Measurements from ENCODE around the gene ZHX3.

Gene ZHX3

DNA sequence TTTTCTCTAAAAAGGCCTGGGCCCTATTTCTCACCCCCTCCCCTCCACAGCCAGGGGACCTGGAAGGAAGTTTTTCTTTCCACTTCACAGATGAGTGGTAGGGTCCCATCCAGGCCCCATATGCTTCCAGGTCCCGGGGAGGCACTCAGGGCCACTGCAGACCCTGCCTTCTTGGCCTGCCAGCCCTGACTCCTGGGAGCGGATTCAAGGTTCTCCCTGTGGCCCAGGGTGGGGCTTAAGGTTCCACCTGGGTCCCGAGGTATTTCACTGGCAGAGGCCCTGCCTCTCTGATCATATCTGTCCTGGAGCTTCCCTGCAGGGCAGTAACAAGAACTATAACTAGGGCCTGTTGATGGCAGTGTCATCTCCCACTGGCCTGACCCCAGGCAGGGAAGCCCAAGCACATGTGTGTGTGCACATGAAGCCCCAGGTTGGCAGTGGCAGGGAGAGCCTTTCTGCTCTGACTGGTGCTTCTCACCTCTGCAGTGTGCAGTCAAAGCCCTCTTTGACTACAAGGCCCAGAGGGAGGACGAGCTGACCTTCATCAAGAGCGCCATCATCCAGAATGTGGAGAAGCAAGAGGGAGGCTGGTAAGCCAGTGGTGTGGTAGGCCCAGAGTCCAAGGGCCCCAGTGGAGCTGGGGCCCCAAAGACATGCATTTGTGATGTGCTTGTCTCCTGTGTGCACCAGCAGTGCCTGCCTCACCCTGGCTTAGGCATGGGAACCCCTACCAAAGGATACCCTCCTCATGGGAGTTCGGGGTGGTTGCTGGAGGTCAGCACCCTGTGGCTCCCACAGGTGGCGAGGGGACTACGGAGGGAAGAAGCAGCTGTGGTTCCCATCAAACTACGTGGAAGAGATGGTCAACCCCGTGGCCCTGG is 149.0 kb downstream of the ZHX3 start:
- no peak for DNase-seq

DNA sequence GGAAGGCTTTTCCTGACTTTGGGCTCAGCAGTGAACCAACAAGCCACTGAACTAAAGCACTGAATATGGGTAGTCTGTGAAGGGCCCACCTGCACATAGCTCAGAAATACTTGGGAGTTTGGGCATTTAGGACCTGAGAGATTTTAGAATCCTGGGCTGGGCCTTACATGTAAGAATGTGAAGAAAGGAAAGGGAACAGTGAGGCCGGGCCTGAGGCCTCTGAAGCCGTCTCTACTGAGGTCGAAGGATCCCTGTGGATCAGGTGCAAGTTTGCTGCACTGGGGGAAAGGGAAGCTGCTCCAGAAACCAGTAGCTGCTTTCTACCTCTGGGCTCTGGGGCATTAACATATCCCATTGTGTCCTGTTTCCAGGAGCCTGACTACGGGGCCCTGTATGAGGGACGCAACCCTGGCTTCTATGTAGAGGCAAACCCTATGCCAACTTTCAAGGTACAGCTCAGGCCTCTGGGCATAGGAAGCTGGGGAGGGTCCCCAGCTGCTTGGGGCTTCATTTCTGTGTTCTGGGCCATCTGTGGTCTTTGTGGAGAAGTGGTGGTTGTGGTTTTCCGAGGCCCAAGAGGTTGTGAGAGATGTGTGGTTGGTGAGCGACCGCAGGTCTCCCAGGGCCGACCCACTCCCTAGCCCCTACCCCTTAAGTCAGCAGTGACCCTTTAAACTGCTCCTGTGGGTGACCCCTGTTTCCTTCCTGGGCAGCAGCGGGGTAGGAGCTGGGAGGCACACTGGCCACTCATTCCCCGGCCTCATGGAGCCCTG is 149.9 kb downstream of the ZHX3 start:
- DNase-seq, result no peak

DNA sequence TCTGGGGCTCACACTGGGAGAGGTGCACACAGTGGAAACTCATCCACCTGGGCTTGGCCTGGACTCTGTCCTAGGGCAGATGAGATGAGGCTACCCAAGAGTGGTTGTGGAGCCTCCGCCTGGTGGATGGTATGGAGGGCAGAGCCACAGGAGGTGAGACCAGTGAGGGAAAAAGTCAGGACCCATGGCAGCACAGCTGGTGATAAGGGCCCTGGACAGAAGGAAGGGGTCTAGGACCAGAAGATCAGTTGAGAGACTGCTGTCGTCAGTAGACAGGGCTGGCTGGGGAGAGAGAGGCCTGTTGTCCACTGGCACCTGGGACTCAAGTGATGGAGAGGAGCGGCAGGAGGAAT is 150.4 kb downstream of the ZHX3 start:
- DNase-seq, result no peak

DNA sequence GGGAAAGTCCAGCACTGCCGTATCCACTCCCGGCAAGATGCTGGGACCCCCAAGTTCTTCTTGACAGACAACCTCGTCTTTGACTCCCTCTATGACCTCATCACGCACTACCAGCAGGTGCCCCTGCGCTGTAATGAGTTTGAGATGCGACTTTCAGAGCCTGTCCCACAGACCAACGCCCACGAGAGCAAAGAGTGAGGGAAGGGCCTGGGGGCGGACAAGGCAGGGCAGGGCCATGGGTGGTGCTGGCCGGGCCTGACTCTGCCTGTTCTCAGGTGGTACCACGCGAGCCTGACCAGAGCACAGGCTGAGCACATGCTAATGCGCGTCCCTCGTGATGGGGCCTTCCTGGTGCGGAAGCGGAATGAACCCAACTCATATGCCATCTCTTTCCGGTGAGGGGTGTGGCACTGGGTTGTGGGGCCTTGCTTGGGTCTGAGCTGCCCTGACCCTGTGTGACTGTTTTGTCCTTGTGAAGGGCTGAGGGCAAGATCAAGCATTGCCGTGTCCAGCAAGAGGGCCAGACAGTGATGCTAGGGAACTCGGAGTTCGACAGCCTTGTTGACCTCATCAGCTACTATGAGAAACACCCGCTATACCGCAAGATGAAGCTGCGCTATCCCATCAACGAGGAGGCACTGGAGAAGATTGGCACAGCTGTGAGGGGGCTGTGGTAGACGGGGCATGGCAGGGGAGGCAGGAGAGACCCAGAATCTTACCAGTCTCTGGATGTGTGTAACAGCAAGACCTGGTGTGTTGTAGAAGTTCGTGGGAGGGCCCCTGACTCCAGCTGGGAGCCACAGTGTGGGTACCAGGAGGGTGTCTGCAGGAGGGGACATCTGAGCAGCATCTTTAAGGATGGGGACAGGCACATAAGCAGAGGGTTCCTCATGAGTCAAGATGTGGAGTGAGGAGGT is 151.1 kb downstream of the ZHX3 start:
- DNase-seq, result no peak

DNA sequence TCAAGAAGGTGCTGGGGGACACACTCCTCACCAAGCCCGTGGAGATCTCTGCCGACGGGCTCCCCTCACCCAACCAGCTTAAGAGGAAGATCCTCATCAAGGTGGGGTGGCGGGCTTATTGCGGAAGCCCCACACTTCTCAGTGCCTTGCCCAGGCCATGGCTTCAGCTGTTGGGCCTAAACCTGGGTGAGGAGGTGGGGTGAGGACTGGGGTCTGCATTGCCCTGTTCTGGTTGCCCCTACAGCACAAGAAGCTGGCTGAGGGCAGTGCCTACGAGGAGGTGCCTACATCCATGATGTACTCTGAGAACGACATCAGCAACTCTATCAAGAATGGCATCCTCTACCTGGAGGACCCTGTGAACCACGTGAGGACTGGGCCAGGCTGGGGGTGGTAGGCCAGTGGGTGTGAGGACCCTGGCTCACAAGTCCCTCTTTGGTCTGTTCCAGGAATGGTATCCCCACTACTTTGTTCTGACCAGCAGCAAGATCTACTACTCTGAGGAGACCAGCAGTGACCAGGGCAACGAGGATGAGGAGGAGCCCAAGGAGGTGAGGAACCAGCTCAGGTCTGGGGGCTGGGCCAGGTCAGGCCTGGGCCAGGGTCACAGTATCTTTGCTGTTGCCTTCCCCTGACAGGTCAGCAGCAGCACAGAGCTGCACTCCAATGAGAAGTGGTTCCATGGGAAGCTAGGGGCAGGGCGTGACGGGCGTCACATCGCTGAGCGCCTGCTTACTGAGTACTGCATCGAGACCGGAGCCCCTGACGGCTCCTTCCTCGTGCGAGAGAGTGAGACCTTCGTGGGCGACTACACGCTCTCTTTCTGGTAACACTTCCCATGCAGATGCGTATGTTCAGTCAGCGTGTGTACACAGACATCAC is 152.3 kb downstream of the ZHX3 start:
- DNase-seq, result no peak

DNA sequence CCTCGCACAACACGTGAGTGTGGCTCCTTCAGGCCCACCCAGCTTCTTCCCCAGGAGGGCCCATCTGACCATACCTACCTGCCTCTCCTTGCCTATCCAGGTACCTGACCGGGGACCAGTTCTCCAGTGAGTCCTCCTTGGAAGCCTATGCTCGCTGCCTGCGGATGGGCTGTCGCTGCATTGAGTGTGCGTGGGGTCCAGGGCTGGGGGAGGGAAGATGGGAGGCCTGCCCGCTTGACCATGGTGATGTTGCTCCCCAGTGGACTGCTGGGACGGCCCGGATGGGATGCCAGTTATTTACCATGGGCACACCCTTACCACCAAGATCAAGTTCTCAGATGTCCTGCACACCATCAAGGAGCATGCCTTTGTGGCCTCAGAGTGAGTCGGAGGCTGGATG is 153.7 kb downstream of the ZHX3 start:
- DNase-seq, result no peak

DNA sequence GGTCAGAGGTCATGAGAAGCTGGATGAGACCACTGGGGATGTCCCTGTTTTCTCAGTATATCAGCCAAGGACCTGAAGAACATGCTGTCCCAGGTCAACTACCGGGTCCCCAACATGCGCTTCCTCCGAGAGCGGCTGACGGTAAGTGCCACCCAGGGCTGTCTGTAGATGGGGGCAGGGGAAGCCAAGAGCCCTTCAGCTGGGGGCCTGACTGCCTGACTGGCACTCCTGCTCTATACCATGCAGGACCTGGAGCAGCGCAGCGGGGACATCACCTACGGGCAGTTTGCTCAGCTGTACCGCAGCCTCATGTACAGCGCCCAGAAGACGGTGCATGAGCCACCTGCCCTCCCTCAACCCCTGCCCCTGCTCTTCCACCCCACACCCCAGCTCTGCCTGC is 155.1 kb downstream of the ZHX3 start:
- no peak for DNase-seq

DNA sequence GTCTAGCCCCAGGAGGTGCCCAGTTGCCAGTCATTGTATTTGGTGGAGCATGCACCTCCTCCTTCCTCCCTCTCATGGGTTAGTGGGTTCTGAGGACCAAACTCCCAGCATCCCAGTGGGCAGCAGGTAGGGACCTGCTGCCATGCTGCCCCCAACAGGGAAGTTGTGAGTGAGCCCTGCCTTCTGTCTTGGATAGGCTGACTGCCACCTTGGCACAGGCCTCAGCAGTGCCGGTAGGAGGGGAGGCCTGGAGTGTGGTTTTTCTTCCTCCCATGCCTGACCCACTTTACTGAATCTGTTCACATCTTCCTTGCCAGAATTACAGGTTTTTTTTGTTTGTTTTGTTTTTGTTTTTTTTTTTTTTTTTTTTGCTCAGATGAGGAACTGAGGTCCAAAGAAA is 155.6 kb downstream of the ZHX3 start:
- DNase-seq, result no peak

DNA sequence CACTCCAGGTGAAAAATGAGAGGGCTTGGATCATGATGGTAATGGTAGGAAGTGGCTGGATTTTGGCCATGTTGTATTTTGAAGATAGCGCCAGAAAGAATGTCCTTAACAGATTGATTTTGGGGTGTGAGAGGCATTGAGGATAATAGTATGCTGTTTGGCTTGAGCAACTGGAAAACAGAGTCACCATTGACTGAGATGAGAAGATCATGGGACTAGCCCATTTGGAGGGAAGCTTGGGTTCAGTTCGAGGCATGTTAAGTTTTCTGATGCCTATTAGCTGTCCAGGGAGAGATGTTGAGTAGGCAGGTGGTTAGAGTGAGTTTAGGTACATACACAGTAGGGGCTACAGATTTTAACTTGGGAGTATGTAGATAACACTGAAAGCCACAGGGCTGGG is 156.8 kb downstream of the ZHX3 start:
- DNase-seq, result no peak

DNA sequence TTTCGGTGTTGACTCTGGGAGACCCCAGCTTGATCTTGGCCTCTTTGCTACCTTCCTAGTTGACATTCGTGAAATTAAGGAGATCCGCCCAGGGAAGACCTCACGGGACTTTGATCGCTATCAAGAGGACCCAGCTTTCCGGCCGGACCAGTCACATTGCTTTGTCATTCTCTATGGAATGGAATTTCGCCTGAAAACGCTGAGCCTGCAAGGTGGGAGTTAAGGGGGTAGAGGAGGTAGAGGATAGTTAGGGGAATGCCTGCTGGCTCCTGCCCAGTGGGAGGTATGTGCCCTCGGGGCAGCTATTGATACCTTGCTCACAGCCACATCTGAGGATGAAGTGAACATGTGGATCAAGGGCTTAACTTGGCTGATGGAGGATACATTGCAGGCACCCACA is 158.0 kb downstream of the ZHX3 start:
- DNase-seq, result no peak

DNA sequence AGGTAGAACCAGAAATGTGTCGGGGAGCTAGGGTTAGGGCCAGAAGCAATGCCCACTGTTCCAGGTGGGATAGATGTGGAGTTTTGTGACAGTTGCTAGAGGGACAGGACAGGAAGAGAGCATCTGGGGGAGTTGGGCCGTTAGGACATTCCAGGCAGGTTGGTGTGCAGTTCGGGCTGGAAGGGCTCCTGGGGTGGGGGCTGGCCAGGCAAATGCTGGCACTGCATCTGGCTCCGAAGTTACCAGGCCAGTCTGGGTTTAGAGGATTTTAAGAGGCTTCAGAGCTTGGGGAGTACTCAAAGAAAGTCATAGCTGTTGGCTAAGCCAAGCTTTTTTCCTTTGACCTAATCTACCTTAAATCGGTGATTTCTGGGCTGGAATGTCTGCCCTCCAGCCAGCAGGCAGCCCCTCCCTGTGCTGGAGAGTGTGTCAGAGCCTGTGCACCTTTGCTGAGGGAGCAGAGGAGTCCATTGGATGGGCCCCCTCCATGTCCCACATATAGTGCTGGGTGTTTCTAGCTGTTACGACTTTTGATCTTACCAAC is 159.4 kb downstream of the ZHX3 start:
- DNase-seq, result no peak

DNA sequence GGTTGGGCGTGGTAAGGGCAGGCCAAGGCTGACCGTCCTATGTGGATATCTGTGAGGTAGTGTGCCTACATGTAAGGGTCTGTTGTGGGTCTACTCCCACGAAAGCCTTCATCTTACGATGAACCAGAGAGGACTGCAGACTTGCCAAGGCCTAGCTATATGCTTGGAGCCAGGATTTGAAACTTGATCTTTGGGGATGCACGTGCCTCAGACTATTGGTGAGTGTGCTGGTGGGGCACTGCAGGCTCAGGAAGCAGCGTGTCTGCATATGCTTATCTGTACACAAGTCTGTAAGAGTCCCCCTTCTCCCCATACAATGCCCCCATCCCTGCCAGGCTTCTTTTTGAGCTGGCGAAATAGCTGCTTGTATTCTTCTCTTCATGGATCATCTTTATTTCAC is 162.3 kb downstream of the ZHX3 start:
- DNase-seq, result no peak

DNA sequence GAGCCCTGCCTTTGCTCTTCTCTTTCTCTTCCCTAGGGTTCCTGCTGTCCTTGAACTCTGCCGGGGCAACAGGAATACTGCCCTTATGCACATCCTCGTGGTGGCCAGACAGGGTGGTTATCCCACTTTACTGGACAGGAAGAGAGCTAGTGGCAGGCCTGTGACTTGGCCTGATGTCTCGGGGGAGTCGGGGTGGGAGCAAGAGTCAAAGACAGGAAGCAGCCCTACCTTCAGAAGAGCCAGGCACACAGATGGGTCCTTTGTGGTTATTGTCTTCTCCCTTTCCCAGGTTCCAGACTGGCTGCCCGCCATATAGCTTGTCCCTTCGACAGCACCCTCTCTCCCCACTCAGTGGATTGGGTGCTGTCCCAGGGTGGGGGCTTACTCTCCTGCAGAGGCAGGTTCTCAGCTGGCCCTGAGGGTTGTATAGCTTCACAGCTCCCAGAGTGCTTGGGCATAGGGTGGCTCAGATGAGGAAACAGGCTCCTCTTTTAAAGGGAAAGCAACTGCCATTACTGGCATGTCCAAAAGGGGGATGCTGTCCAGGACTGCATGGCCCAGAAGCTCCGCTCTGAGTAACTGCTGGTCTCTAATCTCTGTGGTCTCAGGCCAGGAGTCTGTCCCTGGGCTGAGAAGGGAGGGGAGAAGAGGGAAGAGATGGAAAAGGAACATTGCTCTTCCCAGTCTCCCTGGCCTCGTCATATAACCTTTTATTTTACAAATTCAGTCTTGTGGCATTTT is 162.9 kb downstream of the ZHX3 start:
- DNase-seq, result no peak

DNA sequence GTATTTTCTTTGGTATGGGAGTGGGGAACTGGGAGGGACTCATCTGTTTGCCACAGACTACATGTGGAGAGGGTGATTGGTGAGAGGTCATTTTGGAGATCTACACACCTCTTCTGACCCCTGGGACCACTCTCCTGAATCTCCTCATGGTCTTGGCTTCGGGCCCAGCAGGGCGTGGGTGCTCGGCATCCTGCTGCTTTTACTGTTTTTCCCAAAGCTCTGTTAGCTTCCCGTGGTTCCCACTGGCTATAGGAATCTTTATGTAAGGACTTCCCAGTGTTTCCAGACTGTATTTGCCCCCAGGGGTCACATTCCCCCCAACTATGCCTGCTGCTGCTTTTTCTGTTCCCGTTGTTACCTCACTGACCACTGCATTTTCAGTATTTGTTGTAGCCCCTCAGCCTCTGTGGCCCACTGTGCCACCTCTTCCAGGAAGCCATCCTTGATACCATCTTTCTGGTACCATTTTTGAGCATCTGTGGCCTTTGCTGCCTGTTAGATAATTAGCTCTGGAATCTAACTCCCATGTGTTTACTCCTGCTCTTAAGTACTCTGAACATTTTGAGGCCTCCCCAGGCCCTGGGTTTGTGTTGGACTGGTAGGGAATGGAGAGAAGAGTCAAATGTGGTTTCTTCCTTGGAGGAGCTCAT is 165.3 kb downstream of the ZHX3 start:
- DNase-seq, result no peak

DNA sequence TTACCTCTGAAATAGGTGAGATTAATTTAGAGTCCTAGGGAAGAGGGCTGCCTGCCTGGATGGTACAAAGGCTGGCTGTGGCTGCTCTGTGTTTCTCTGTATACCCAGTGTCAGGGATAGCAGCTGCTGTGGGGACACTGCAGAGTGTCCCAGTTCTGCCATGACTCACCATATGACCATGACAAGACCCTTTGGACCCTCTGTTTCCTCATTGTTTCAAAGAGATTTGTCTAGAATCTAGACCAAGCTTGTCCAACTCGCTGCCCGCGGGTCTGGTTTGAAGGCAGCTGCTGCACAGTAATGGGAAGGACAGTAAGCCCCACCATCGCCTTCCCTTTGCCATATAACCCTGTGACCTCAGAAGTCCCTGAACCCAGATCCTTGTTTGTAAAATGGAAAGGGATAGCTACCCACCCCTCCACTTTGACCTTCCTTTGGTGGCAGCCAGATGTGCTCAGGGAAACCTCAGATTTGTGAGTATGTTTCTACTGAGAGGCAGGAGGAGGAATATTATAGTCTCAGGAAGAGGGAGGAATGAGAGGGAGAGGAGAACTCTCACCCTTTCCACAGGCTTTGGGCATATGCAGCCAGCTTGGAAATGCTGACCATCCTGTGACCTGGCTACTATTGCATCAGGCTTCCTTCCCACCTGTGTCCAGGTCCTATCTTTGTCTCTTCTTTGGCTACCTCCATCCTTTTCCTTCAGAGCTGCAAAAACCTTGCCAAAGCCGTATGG is 166.2 kb downstream of the ZHX3 start:
- no peak for DNase-seq

DNA sequence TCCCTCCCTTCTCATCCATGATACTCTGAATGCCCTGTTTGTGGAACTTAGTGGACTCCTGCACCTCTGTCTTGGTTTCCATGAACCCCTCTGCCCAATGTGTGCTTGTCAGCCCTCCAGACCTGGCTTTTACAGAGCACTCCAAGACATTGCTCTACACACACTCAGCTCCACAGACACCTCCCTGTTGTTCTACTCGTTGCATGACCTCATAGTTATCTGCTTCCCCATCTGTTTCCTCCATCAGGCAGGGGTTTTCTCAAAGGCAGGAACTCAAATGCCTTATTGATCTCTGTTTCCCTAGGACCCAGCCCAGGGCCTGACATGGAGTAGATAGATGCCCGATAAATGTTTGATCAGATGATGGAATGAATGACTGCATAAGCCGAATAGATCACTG is 166.9 kb downstream of the ZHX3 start:
- no peak for DNase-seq

DNA sequence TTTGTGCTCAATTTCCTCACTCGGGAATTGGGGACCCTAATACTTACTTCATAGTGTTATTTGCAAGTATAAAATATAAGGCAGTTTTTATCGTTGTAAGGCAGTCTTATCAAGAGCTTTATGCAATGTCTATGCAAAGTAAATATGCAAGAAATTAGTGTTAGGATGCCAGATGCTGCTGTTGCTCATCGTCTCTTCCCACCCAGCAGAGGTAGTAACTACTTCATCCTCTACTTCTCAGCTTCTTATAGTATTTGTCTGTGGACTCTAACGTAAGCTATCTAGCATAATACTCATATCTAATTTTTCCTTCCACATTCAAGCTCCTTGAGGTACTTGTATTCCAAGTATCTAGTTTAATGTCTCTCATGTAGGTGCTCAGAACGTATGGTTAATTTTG is 168.6 kb downstream of the ZHX3 start:
- DNase-seq, result no peak

DNA sequence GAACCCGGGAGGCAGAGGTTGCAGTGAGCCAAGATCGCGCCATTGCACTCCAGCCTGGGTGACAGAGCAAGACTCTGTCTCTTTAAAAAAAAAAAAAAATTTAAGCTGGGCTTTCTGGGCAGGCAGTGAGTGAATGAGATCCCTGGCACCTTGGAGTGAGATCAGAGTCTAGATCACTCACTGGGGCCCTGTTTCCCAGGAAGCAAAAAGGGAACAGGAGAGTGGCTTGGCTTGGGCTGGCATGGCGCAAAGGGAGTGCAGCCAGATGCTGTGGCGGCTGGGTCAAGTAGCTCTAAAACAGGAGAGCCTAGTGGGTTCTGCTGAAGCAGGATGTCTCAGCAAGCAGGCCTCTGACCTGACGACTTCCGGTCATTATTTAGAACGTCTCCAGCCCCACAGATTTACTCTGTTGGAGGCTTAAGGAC is 169.8 kb downstream of the ZHX3 start:
- DNase-seq, result no peak

DNA sequence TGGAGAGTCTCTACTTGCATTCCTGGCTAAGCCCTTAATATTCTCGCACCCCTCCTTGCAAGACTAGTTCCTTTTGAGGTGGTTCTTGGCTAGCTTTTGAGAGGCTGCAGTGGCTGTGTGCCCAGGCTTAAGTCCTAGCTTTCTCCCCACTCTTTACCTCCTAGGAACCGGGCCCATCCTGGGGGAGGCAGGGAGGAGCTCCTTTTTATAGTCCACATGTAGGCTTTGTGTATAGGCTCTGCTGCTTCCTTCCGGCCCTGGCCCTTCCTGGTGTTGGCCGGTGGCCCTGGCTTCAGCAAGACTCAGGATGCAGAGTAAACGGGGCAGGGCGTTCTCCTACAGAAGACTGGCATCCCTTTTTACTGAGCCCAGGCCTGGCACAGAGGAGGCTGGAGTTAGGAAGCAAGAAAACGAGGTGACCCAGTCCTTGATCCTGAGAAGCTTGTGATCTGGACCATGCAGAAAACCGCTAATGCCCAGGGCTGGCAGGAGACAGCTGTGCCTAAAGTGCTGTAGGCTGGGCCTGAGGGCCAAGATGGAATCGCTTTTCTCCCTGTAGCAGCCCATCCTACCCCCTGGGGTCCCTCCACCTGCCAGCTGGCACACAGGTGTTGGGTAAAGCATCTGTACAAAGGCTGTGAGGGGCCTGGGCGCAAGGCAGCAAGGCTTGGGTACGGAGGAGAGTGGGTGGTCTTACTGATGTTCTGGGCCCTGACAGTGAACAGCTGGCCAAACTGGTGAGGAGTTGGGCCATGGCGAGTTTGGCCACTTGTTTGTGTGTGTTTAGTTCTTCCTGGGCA is 171.5 kb downstream of the ZHX3 start:
- DNase-seq, result no peak
